Measurements from ENCODE around the gene MS4A6E.

MS4A6E gene

GRCh38 chr11:60305906-60306619 is 21.0 kb upstream of the MS4A6E start:
- Histone ChIP-seq H3K4me3 (ENCODE audit: low read depth, low read length) (no peak overlapping the region), H3K36me3 (ENCODE audit: control insufficient read depth in 2 of 2, insufficient read depth in 1 of 2, low read length in 2 of 2) (no peaks in the 10 kb centered on the region), H3K27ac (ENCODE audit: extremely low read depth, low read depth, low read length) (no peak overlapping the region), H3K9me3 (ENCODE audit: control insufficient read depth, insufficient read depth, low read depth, low read length) (no peaks in the 10 kb centered on the region), H3K4me1 (ENCODE audit: control insufficient read depth, insufficient read depth, low read length) (no peaks in the 10 kb centered on the region)
- TF ChIP-seq ZNF132 (tag by site-specific recombination; IDR thresholded peaks at IDR 0.05; ENCODE audit: borderline replicate concordance) (no peak), ZNF555 (tag by site-specific recombination; conservative IDR thresholded peaks at IDR 0.05) (no peak), ZNF426 (tag by site-specific recombination; IDR thresholded peaks at IDR 0.05) (no peak), IKZF3 (tag by site-specific recombination; IDR thresholded peaks at IDR 0.05) (no peak), ZNF571 (tag by site-specific recombination; IDR thresholded peaks at IDR 0.05) (no peak), PRDM10 (tag by site-specific recombination; IDR thresholded peaks at IDR 0.05) (no peak), ZNF530 (tag by site-specific recombination; IDR thresholded peaks at IDR 0.05; ENCODE audit: low read depth) (no peak), ZNF23 (tag by site-specific recombination; IDR thresholded peaks at IDR 0.05; ENCODE audit: borderline replicate concordance) (no peak), ZNF585B (tag by site-specific recombination; IDR thresholded peaks at IDR 0.05) (no peak), PRDM1 (tag by site-specific recombination; IDR thresholded peaks at IDR 0.05) (no peak)
- TF ChIP-seq, protein P1, sequence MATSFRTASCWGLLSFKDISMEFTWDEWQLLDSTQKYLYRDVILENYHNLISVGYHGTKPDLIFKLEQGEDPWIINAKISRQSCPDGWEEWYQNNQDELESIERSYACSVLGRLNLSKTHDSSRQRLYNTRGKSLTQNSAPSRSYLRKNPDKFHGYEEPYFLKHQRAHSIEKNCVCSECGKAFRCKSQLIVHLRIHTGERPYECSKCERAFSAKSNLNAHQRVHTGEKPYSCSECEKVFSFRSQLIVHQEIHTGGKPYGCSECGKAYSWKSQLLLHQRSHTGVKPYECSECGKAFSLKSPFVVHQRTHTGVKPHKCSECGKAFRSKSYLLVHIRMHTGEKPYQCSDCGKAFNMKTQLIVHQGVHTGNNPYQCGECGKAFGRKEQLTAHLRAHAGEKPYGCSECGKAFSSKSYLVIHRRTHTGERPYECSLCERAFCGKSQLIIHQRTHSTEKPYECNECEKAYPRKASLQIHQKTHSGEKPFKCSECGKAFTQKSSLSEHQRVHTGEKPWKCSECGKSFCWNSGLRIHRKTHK (tag by site-specific recombination; IDR thresholded peaks at IDR 0.05) = no peak
- TF ChIP-seq, protein P2, sequence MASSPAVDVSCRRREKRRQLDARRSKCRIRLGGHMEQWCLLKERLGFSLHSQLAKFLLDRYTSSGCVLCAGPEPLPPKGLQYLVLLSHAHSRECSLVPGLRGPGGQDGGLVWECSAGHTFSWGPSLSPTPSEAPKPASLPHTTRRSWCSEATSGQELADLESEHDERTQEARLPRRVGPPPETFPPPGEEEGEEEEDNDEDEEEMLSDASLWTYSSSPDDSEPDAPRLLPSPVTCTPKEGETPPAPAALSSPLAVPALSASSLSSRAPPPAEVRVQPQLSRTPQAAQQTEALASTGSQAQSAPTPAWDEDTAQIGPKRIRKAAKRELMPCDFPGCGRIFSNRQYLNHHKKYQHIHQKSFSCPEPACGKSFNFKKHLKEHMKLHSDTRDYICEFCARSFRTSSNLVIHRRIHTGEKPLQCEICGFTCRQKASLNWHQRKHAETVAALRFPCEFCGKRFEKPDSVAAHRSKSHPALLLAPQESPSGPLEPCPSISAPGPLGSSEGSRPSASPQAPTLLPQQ (tag by site-specific recombination; IDR thresholded peaks at IDR 0.05) = no peak
- TF ChIP-seq, protein P3, sequence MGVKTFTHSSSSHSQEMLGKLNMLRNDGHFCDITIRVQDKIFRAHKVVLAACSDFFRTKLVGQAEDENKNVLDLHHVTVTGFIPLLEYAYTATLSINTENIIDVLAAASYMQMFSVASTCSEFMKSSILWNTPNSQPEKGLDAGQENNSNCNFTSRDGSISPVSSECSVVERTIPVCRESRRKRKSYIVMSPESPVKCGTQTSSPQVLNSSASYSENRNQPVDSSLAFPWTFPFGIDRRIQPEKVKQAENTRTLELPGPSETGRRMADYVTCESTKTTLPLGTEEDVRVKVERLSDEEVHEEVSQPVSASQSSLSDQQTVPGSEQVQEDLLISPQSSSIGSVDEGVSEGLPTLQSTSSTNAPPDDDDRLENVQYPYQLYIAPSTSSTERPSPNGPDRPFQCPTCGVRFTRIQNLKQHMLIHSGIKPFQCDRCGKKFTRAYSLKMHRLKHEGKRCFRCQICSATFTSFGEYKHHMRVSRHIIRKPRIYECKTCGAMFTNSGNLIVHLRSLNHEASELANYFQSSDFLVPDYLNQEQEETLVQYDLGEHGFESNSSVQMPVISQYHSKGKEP (tag by site-specific recombination; IDR thresholded peaks at IDR 0.05) = no peak
- CTCF ChIA-PET = interaction anchor here (1.0 kb wide), 1 partner anchor 28 kb away, joined by 4 read pairs; no protein-coding TSS in a partner anchor
- POLR2A ChIA-PET = no interaction called here

DNA sequence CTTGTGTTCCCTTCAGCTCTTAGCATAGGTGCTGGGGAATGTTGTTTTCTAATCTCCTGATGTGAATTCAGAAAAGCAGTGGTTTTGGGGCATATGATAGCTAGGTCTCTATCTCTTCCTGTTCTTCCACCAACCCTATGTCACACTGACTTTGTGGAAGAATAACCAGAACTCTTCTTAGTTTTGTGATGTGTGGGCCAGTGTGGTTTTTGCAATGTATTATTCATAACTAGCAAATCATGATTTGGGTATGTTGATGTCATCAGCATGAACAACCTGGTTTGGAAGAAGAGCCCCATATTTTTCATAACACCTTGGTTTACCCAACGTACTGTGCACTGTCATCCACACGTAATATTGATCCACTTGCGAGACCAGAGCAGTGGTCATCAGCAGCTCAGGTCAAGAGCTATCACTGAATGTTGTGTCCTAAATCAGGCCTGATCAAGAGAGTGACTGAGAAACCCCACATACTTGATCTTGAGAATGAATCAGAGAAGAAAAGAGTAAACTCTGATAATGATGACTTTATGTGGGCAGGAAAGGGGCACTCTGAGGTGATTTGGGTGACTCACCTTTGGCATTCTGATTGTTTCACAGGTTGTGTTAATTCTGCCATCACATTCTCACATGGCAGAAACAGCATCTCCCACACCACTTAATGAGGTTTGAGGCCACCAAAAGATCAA is 19.4 kb upstream of the MS4A6E start:
- ChIA-PET CTCF (no interaction called here), POLR2A (no interaction called here)
- no peaks in the 10 kb centered on the region for H3K4me1 ChIP-seq (ENCODE audit: control insufficient read depth, insufficient read depth, low read length)
- TF ChIP-seq ZNF274 (IDR thresholded peaks at IDR 0.05; ENCODE audit: low read length) = no peak
- no peak for TF ChIP-seq ZNF274 (tag by site-specific recombination; IDR thresholded peaks at IDR 0.05; ENCODE audit: borderline replicate concordance)
- no peak for TF ChIP-seq MZF1 (tag by site-specific recombination; IDR thresholded peaks at IDR 0.05; ENCODE audit: borderline replicate concordance)
- no peak for TF ChIP-seq SALL2 (tag by site-specific recombination; IDR thresholded peaks at IDR 0.05; ENCODE audit: borderline replicate concordance)
- no peak for TF ChIP-seq ZNF248 (tag by site-specific recombination; IDR thresholded peaks at IDR 0.05)
- no peak for TF ChIP-seq ZNF114 (tag by site-specific recombination; IDR thresholded peaks at IDR 0.05)
- TF ChIP-seq GLIS1 (tag by site-specific recombination; IDR thresholded peaks at IDR 0.05) = no peak
- no peak for TF ChIP-seq BCL11A (tag by site-specific recombination; IDR thresholded peaks at IDR 0.05; ENCODE audit: low read depth)
- no peak for TF ChIP-seq ZNF157 (tag by site-specific recombination; IDR thresholded peaks at IDR 0.05)
- no peak for TF ChIP-seq ZNF621 (tag by site-specific recombination; IDR thresholded peaks at IDR 0.05)
- TF ChIP-seq ZNF266 (tag by site-specific recombination; IDR thresholded peaks at IDR 0.05; ENCODE audit: low read depth) = no peak
- TF ChIP-seq HOXC10 (CRISPR knock-in tag; IDR thresholded peaks at IDR 0.05) = no peak

More for the DNA sequence above, 19.4 kb upstream of the MS4A6E start:
- Histone ChIP-seq H3K27ac (ENCODE audit: extremely low read depth, low read depth, low read length) (no peak overlapping the region), H3K4me3 (ENCODE audit: low read depth, low read length) (no peak overlapping the region), H3K36me3 (ENCODE audit: control insufficient read depth in 2 of 2, insufficient read depth in 1 of 2, low read length in 2 of 2) (no peaks in the 10 kb centered on the region), H3K9me3 (ENCODE audit: control insufficient read depth, insufficient read depth, low read depth, low read length) (no peaks in the 10 kb centered on the region)

Measured in HEK293 (cell line).